ENCODE results near the gene PLD3. TPM values are rescaled to one million over a fixed set of nuclear protein-coding genes. Genes with fewer than 3 reads are reported as not detected.

PLD3 gene
- polyA plus RNA-seq, 3 donors, result 187 to 224 (median 209) TPM

GRCh38 chr19:40411125-40411842, 62.8 kb downstream of the PLD3 start:
- no peak for DNase-seq (ENCODE audit: low read depth in 3 of 3, low spot score in 2 of 3)

- DNase-seq (ENCODE audit: low read depth in 3 of 3, low spot score in 2 of 3), result no peak
Observed at GRCh38 chr19:40411958-40412499, 63.5 kb downstream of the PLD3 start.

- no peak for DNase-seq (ENCODE audit: low read depth in 3 of 3, low spot score in 2 of 3)
Observed at GRCh38 chr19:40412866-40413265, 64.4 kb downstream of the PLD3 start.

GRCh38 chr19:40413291-40413845, 64.9 kb downstream of the PLD3 start, which contains the start of gene PRX:
Gene PRX, minus strand, starts transcription at chr19:40413378. Its CDS starts 5,446 bp downstream, at chr19:40407932.
- DNase-seq (ENCODE audit: low read depth in 3 of 3, low spot score in 2 of 3), result no peak

GRCh38 chr19:40414542-40415535, 66.3 kb downstream of the PLD3 start:
- no peak for DNase-seq (ENCODE audit: low read depth in 3 of 3, low spot score in 2 of 3)

GRCh38 chr19:40415768-40416167, 67.3 kb downstream of the PLD3 start:
- DNase-seq (ENCODE audit: low read depth in 3 of 3, low spot score in 2 of 3), result no peak

GRCh38 chr19:40416918-40417642, 68.6 kb downstream of the PLD3 start:
- no peak for DNase-seq (ENCODE audit: low read depth in 3 of 3, low spot score in 2 of 3)

GRCh38 chr19:40417643-40417981, 69.1 kb downstream of the PLD3 start:
- DNase-seq (ENCODE audit: low read depth in 3 of 3, low spot score in 2 of 3), result no peak

- DNase-seq (ENCODE audit: low read depth in 3 of 3, low spot score in 2 of 3), result no peak
Observed at GRCh38 chr19:40418040-40418439, 69.5 kb downstream of the PLD3 start.

- DNase-seq (ENCODE audit: low read depth in 3 of 3, low spot score in 2 of 3), result no peak
Observed at GRCh38 chr19:40419066-40419612, 70.6 kb downstream of the PLD3 start.

- DNase-seq (ENCODE audit: low read depth in 3 of 3, low spot score in 2 of 3), result no peak
Observed at GRCh38 chr19:40419780-40420179, 71.3 kb downstream of the PLD3 start.

GRCh38 chr19:40420451-40420765, 71.9 kb downstream of the PLD3 start:
- DNase-seq (ENCODE audit: low read depth in 3 of 3, low spot score in 2 of 3), result no peak

GRCh38 chr19:40420766-40421765, 72.6 kb downstream of the PLD3 start:
- DNase-seq (ENCODE audit: low read depth in 3 of 3, low spot score in 2 of 3), result peak in 1 of 3 donors; percentile 85

GRCh38 chr19:40421993-40422747, 73.7 kb downstream of the PLD3 start:
- DNase-seq (ENCODE audit: low read depth in 3 of 3, low spot score in 2 of 3), result no peak

GRCh38 chr19:40422748-40423566, 74.5 kb downstream of the PLD3 start:
- DNase-seq (ENCODE audit: low read depth in 3 of 3, low spot score in 2 of 3), result no peak

GRCh38 chr19:40423938-40424337, 75.4 kb downstream of the PLD3 start:
- DNase-seq (ENCODE audit: low read depth in 3 of 3, low spot score in 2 of 3), result no peak

GRCh38 chr19:40424637-40425449, 76.3 kb downstream of the PLD3 start:
- DNase-seq (ENCODE audit: low read depth in 3 of 3, low spot score in 2 of 3), result no peak

Measured in right renal cortex interstitium (tissue), 3 donors.